Type B pancreatic cell (in vitro differentiated cells): Measurements from ENCODE around the gene ITSN1. TPM values are rescaled to one million over a fixed set of nuclear protein-coding genes. Genes with fewer than 3 reads are reported as not detected.

ENCODE experiments used
- DNase-seq: peaks from one replicate; pipeline ENCODE4 v3.0.0; 2021; ENCODE audit warnings: mixed read lengths; ENCODE audit not compliant: unreplicated experiment; ENCODE audit errors: extremely low spot score
- H3K27ac Mint-ChIP-seq: 2 replicates; pipeline ENCODE4 v1.8.0; 2021; ENCODE audit warnings: mild to moderate bottlenecking, mixed read lengths
- H3K27me3 Mint-ChIP-seq: 2 replicates; pipeline ENCODE4 v1.8.0; 2021; ENCODE audit warnings: mixed read lengths
- H3K36me3 Mint-ChIP-seq: 2 replicates; pipeline ENCODE4 v1.8.0; 2021; ENCODE audit warnings: mixed read lengths
- H3K4me1 Mint-ChIP-seq: one replicate; pipeline ENCODE4 v1.8.0; 2021; ENCODE audit warnings: mixed read lengths; ENCODE audit not compliant: unreplicated experiment
- H3K4me3 Mint-ChIP-seq: 2 replicates; pipeline ENCODE4 v1.8.0; 2021; ENCODE audit warnings: mild to moderate bottlenecking, mixed read lengths
- H3K9me3 Mint-ChIP-seq: 2 replicates; pipeline ENCODE4 v1.8.0; 2021; ENCODE audit warnings: mixed read lengths
- CTCF ChIP-seq: fragments of 200-600 bp; sonication (generic); conservative IDR thresholded peaks from 2 replicates; pipeline ENCODE4 v1.5.0; 2021; ENCODE audit warnings: antibody characterized with exemption, mild to moderate bottlenecking
- total RNA-seq: library from RNA; stranded (reverse); gene quantifications from 2 replicates; pipeline ENCODE4 v1.2.1, GENCODE V29; 2021; ENCODE audit warnings: low replicate concordance

ITSN1 gene
- total RNA-seq, 1 donor from 2014 or later: 89.1 TPM

GRCh38 chr21:33799378-33800090 is 157.2 kb downstream of the ITSN1 start:
- peaks cover 18% of the 10 kb centered on the region for H3K36me3 Mint-ChIP-seq
- H3K4me3 Mint-ChIP-seq: no peak overlapping the region

GRCh38 chr21:33800753-33801423 is 158.6 kb downstream of the ITSN1 start:
- no peak for DNase-seq
- TF ChIP-seq CTCF: no peak
- peaks cover 16% of the 10 kb centered on the region for H3K4me1 Mint-ChIP-seq
- H3K9me3 Mint-ChIP-seq: no peaks in the 10 kb centered on the region
- H3K4me3 Mint-ChIP-seq: no peak overlapping the region
- H3K36me3 Mint-ChIP-seq: peaks cover 22% of the 10 kb centered on the region
- H3K27ac Mint-ChIP-seq: no peak overlapping the region
- H3K27me3 Mint-ChIP-seq: no peaks in the 10 kb centered on the region

More at GRCh38 chr21:33799378-33800090, 157.2 kb downstream of the ITSN1 start:
- no peaks in the 10 kb centered on the region for H3K27me3 Mint-ChIP-seq
- TF ChIP-seq CTCF: no peak
- no peaks in the 10 kb centered on the region for H3K9me3 Mint-ChIP-seq
- peaks cover 16% of the 10 kb centered on the region for H3K4me1 Mint-ChIP-seq
- H3K27ac Mint-ChIP-seq: no peak overlapping the region
- no peak for DNase-seq

- no peak overlapping the region for H3K27ac Mint-ChIP-seq
- peaks cover 28% of the 10 kb centered on the region for H3K36me3 Mint-ChIP-seq
- DNase-seq: no peak
- H3K4me3 Mint-ChIP-seq: no peak overlapping the region
- H3K27me3 Mint-ChIP-seq: no peaks in the 10 kb centered on the region
- H3K9me3 Mint-ChIP-seq: no peaks in the 10 kb centered on the region
- H3K4me1 Mint-ChIP-seq: peaks cover 16% of the 10 kb centered on the region
- TF ChIP-seq CTCF: no peak
These were observed 159.4 kb downstream of the ITSN1 start for GRCh38 chr21:33801424-33802405.

- TF ChIP-seq CTCF: no peak
- DNase-seq: no peak
- Mint-ChIP-seq H3K36me3 (peaks cover 30% of the 10 kb centered on the region), H3K4me1 (peaks cover 16% of the 10 kb centered on the region), H3K27me3 (no peaks in the 10 kb centered on the region), H3K4me3 (no peak overlapping the region), H3K9me3 (no peaks in the 10 kb centered on the region), H3K27ac (no peak overlapping the region)
These were observed 160.2 kb downstream of the ITSN1 start for GRCh38 chr21:33802481-33802880.

GRCh38 chr21:33808715-33809367 is 166.5 kb downstream of the ITSN1 start:
- H3K4me3 Mint-ChIP-seq: no peak overlapping the region
- TF ChIP-seq CTCF: no peak
- no peak for DNase-seq
- no peak overlapping the region for H3K27ac Mint-ChIP-seq
- no peaks in the 10 kb centered on the region for H3K27me3 Mint-ChIP-seq
- peaks cover 22% of the 10 kb centered on the region for H3K36me3 Mint-ChIP-seq
- peaks cover 6% of the 10 kb centered on the region for H3K4me1 Mint-ChIP-seq
- no peaks in the 10 kb centered on the region for H3K9me3 Mint-ChIP-seq
